ENCODE results near the gene ASCL4.

GRCh38 chr12:107776171-107776570 lies 1.7 kb downstream of the ASCL4 start:
- TF ChIP-seq CTCF (IDR thresholded peaks at IDR 0.05; ENCODE audit: low read length) (no peak), EZH2 (optimal IDR thresholded peaks at IDR 0.05; ENCODE audit: low read depth, low read length) (no peak), EZH2phosphoT487 (IDR thresholded peaks at IDR 0.05; ENCODE audit: low read length) (no peak)
